NOMO-1 (cell line): Measurements from ENCODE around the gene VASH2.
"Not testable (repeated sequence)": the region's sequence is repeated elsewhere in the genome, so short reads cannot be mapped to it uniquely, and the experiment has no call there.

Experiments used
- DNase-seq, 2 experiments: peaks; one replicate each; lab custom pipeline; 2025; ENCODE audit not compliant: unreplicated experiment in 2 of 2; lab: John Stamatoyannopoulos, UW

VASH2 gene

GRCh38 chr1:212977781-212978645 lies 27.7 kb downstream of the VASH2 start:
- DNase-seq, result no peak

- DNase-seq, result no peak
Observed at GRCh38 chr1:212979340-212980122, 29.2 kb downstream of the VASH2 start.

- DNase-seq, result no peak
Observed at GRCh38 chr1:212980123-212980785, 29.9 kb downstream of the VASH2 start.

- DNase-seq, result no peak
Observed at GRCh38 chr1:212981025-212981495, 30.7 kb downstream of the VASH2 start.

GRCh38 chr1:212981571-212982328 lies 31.4 kb downstream of the VASH2 start:
- DNase-seq, result no peak

- DNase-seq, result no peak
Observed at GRCh38 chr1:212982430-212983152, 32.2 kb downstream of the VASH2 start.

- DNase-seq, result no peak
Observed at GRCh38 chr1:212983482-212983881, 33.1 kb downstream of the VASH2 start.

- DNase-seq, result no peak
Observed at GRCh38 chr1:212984522-212985291, 34.4 kb downstream of the VASH2 start.

GRCh38 chr1:212986551-212986950 lies 36.2 kb downstream of the VASH2 start:
- no peak for DNase-seq

GRCh38 chr1:212987702-212988322 lies 37.5 kb downstream of the VASH2 start:
- no peak for DNase-seq

GRCh38 chr1:212990276-212990675 lies 39.9 kb downstream of the VASH2 start:
- no peak for DNase-seq

GRCh38 chr1:212993960-212994359 lies 43.6 kb downstream of the VASH2 start:
- DNase-seq, result not testable (repeated sequence)

GRCh38 chr1:212994926-212995325 lies 44.6 kb downstream of the VASH2 start:
- no peak for DNase-seq

GRCh38 chr1:213003256-213003655 lies 52.9 kb downstream of the VASH2 start:
- no peak for DNase-seq

- DNase-seq, result peak; percentile 10 to 67
Observed at GRCh38 chr1:213008564-213008963, 58.2 kb downstream of the VASH2 start.

- DNase-seq, result no peak
Observed at GRCh38 chr1:213014642-213015041, 64.3 kb downstream of the VASH2 start.

GRCh38 chr1:213015099-213016050 lies 65.0 kb downstream of the VASH2 start, which contains the start of gene ANGEL2:
Gene ANGEL2, minus strand, starts transcription at chr1:213015867. Its CDS starts 196 bp downstream, at chr1:213015671.
- peak; percentile 92 to 95 for DNase-seq
